Right renal pelvis (tissue), 4 donors: Measurements from ENCODE around the gene ANKRD30A. TPM values are rescaled to one million over a fixed set of nuclear protein-coding genes. Genes with fewer than 3 reads are reported as not detected.
"Not testable (repeated sequence)": the region's sequence is repeated elsewhere in the genome, so short reads cannot be mapped to it uniquely, and the experiment has no call there.

Source experiments
- DNase-seq, 4 donors: peaks; one replicate each; pipeline ENCODE4 v3.0.0-alpha.2; 2013; ENCODE audit warnings: low read depth in 4 of 4, low spot score in 3 of 4, missing footprints in 1 of 4
- polyA plus RNA-seq, 4 donors: library from polyadenylated mRNA; unstranded; fragments of 120-200 nt; gene quantifications; one replicate each; pipeline ENCODE4 v1.2.1, GENCODE V29; 2013; ENCODE audit not compliant: insufficient read length in 4 of 4

Gene ANKRD30A
- polyA plus RNA-seq, 4 donors: not detected

DNA sequence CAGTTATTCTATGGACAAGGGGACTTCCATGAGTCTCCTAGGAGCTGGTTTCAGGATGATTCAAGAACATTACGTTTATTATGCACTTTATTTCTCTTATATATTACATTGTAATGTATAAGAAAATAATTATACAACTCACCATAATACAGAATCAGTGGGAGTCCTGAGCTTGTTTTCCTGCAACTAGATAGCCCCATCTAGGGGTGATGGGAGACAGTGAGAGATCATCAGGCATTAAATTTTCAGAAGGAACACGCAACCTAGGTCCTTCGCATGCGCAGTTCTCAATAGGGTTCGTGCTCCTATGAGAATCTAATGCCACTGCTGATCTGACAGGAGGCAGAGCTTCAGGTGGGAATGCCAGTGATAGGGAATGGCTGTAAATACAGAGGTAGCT is 137.9 kb downstream of the ANKRD30A start:
- DNase-seq: no peak

- DNase-seq: no peak
These were observed 142.9 kb downstream of the ANKRD30A start for GRCh38 chr10:37268266-37268665.

- DNase-seq: no peak
These were observed 144.3 kb downstream of the ANKRD30A start for GRCh38 chr10:37269554-37270256.

GRCh38 chr10:37275216-37275777 is 149.9 kb downstream of the ANKRD30A start:
- no peak for DNase-seq

DNA sequence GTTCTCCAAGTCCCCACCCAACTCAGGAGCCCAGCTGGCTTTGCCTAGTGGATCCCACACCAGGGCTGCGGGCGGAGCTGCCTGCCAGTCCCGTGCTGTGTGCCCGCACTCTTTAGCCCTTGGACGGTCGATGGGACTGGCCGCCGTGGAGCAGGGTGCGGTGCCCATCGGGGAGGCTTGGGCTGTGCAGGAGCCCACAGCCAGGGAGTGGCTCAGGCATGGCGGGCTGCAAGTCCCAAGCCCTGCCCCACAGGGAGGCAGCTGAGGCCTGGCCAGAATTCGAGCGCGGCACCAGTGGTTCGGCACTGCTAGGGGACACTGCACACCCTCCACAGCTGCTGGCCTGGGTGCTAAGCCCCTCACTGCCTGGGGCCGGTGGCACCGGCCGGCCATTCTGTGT is 159.7 kb downstream of the ANKRD30A start:
- DNase-seq: no peak

- DNase-seq: no peak
These were observed 164.6 kb downstream of the ANKRD30A start for GRCh38 chr10:37289833-37290464.

DNA sequence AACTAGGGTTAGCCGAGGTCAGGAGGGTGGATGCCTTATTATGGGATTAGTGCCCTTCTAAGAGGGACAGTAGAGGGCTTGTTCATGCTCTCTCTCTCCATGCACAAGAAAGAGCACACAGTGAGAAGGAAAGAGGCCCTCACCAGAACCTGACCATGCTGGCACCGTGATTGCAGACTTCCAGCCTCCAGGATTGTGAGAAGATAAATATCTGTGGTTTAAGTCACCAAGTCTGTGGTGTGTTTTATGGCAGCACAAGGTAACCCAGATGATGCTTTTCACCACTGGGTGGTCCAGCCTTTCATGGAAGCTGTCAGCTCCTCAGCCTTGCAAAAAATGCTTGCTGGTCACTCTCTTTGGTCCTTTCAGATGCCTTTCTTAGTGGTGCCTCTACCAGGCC is 175.9 kb downstream of the ANKRD30A start:
- DNase-seq: no peak

DNA sequence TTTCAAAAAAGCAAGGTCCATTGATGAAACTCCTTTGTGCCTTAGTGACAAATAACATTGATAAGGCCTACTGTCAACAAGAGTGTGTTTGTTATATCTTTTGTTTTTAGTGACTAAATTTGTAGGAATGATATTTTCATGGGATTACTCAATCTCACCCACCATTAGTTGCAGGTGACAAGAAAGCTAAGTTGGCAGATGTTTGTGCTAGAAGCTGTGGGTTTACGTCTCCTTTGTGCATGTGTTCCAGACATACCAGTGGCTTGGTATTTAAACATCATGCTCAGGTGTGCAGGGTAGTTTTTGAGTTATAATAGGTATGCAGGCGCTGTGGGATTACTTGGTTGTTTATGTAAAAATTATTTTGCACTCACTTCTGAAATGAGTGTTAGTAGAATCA is 178.6 kb downstream of the ANKRD30A start:
- no peak for DNase-seq

GRCh38 chr10:37314350-37314749 is 189.0 kb downstream of the ANKRD30A start:
- DNase-seq: no peak

DNA sequence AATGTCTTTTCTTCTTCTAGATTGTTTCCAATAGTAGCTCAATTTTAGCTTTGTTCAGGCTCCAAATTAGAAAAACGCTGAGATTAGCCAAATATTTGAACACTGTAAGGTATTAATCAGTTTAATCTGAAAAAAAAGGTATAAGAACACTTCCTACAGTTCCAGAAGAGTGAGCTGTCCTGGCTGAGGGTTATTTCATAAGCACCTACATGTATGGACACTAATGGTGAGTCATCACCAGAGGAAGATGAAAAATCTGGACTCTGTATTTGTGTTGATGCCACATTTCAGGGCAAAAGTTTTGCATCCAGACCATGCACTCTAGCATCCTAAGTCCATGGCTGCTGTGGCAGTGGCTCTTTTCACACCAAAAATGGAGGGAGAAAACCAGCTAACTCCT is 189.5 kb downstream of the ANKRD30A start:
- DNase-seq: no peak

GRCh38 chr10:37344413-37344812 is 219.0 kb downstream of the ANKRD30A start:
- DNase-seq: no peak

GRCh38 chr10:37379991-37380390 is 254.6 kb downstream of the ANKRD30A start:
- no peak for DNase-seq

DNA sequence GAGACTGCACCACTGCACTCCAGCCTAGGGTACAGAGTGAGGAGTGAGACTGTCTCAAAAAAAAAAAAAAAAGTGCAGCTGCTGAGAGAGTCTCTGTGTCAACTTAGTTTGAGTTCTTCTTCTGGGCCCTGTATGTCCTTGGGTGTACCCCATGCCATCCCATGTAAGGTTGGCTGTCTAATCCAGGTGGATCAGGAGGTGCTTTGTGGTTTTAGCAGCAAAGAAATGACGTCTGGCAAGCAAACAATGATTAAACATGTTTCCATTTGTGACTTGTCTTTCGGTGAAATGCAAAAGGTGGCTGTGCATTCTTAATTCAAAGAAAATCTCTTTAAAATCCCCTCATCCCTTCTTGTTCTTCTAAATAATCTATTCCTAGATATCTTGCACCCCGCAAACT is 255.9 kb downstream of the ANKRD30A start:
- no peak for DNase-seq

DNA sequence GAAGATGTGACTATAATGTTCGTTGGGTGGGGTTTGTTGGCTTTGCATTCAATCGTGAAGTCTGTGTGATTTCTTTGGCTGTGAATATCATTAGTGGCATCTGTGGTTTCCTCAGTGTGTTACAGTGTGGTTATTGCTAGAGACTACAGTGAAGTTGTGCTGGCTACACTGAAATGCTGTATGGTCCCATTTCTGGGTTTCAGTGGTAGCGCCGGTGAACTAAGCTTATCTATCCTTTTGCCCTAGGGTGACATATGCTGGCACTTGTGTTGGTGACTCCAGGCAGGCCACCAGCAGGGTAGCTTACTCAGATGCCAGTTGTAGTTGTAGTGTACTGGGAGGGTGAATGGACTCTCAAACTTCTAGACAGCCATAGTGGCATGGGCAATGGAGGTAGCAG is 259.5 kb downstream of the ANKRD30A start:
- no peak for DNase-seq

GRCh38 chr10:37390926-37391325 is 265.5 kb downstream of the ANKRD30A start:
- no peak for DNase-seq

- not testable (repeated sequence) for DNase-seq
These were observed 275.4 kb downstream of the ANKRD30A start for GRCh38 chr10:37400774-37401173.

- DNase-seq: no peak
These were observed 275.8 kb downstream of the ANKRD30A start for GRCh38 chr10:37401225-37401624.

GRCh38 chr10:37403776-37404175 is 278.4 kb downstream of the ANKRD30A start:
- DNase-seq: no peak
